HL-60/S4 (cell line): Measurements from ENCODE around the gene KIF26A.
"Not testable (repeated sequence)": the region's sequence is repeated elsewhere in the genome, so short reads cannot be mapped to it uniquely, and the experiment has no call there.

ENCODE experiments used
- in situ Hi-C: fragments of 300-500 bp; cut with MboI; formaldehyde crosslinking; loops from 2 replicates; pipeline ENCODE4 v1.14.3; 2022; ENCODE audit warnings: low sequenced_read_pairs

Gene KIF26A

GRCh38 chr14:104206281-104206904 is 68.0 kb downstream of the KIF26A start:
- in situ Hi-C loops = no loop called here

- in situ Hi-C loops = no loop called here
Measured at GRCh38 chr14:104207142-104208014, 69.0 kb downstream of the KIF26A start.

DNA sequence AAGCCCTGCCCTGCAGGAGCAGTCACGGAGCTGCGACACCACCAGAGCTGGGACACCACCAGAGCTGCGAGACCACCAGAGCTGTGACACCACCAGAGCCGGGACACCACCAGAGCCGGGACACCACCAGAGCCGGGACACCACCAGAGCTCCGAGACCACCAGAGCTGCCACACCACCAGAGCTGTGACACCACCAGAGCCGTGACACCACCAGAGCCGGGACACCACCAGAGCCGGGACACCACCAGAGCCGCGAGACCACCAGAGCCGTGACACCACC is 69.6 kb downstream of the KIF26A start:
- in situ Hi-C loops = not testable (repeated sequence)

GRCh38 chr14:104208331-104208730 is 69.9 kb downstream of the KIF26A start:
- in situ Hi-C loops = not testable (repeated sequence)

GRCh38 chr14:104209071-104209470 is 70.7 kb downstream of the KIF26A start:
- in situ Hi-C loops = not testable (repeated sequence)

GRCh38 chr14:104209985-104210816 is 71.8 kb downstream of the KIF26A start:
- in situ Hi-C loops = no loop called here

- in situ Hi-C loops = no loop called here
Measured at GRCh38 chr14:104210817-104211195, 72.4 kb downstream of the KIF26A start.

GRCh38 chr14:104211215-104211614 is 72.8 kb downstream of the KIF26A start:
- in situ Hi-C loops = no loop called here

- in situ Hi-C loops = no loop called here
Measured at GRCh38 chr14:104211741-104212140, 73.4 kb downstream of the KIF26A start.

DNA sequence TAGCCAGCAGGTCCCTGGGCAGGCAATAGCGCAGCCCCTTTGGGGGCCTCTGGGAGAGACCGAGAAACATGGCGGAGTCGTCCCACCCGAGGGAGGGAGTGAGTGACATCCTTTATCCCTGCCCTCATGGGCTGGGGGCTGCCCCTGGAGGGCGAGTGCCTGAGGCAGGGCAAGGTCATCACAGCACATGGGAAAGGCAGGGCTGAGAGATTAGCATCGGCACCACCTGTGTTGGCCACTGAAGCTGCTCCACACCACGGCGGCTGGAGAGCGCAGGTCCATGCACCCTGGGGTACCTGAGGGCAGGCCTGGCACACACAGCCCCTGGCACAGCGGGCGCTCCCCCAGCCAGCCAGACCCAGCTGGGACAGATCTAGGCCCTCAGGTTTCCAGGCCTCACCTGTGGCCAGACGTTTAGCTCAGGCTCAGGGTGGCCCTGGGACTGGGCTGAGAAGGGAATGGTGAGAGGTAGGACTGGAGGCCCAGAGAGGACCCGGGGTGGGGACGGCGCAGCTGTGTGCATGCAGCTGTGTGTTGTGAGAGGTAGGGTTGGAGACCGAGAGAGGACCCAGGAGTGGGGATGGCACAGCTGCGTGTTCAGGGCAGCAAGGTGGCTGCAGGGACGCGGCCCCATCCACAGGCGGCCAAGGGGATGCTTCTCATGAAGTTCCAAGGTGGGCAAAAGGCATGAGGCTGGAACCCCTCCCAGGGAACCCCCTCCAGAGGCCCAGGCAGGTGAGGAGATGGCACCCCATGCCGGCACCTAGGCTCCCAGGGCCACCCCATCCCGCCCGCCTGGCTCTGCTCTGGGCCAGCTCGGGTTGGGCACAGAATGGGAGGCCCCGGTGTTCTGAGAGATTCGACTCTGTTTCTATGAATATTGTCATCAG is 74.1 kb downstream of the KIF26A start:
- in situ Hi-C loops = no loop called here

GRCh38 chr14:104213301-104214034 is 75.1 kb downstream of the KIF26A start:
- in situ Hi-C loops = no loop called here

DNA sequence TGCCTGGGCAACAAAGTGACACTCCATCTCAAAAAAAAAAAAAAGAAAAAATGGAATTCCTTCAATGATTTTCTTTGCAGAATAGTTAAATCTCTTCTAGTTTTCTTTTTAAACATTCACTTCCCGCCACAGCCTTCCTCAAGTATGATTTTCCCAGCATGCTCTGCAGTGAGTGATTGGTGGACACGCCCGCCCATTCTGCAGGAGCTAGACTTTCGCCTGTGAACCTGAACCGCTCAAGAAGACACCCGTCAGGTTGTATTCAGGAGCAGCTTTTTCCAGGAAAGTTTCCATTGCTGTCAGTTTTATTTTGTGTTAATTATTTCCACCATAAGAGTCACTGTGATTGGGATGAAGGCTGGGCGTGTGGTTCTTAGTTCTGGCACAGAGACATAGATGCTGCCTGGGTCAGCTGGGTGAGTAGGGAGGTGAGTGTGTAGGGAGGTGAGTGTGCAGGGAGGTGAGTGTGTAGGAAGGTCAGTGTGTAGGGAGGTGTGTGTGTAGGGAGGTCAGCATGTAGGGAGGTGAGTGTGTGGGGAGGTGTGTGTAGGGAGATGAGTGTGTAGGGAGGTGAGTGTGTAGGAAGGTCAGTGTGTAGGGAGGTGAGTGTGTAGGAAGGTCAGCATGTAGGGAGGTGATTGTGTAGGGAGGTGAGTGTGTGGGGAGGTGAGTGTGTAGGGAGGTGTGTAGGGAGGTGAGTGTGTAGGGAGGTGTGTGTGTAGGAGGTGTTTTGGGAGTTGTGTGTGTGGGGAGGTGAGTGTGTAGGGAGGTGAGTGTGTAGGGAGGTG is 76.2 kb downstream of the KIF26A start:
- in situ Hi-C loops = no loop called here

DNA sequence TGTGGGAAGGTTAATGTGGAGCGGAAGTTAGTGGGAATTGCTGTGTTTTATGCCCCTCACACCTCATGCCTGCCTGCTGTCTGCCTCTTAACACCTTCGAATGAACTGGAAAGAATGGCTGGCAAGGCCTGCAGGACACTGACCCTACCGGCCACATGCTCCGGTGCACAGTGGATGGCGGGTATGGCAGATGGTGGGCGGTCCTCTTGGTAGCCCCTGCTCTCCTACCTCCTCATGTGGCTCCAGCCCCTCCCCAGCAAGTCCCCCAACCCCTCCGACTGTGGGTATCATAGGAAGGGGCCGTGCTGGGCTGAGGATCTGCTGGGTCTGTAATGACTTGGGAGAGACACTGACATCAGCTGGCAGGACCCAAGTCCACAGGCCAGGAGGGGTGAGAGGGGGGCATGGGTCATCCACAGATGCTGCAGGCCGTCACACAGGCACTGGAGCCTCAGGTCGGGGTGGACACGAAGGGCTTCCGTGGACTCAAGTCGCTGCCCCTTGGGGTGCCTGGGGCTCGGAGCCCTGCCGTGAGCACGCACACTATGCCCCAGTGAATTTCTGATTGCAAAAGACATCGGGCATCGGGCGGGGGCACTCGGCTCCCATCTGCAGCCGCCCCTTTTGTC is 77.4 kb downstream of the KIF26A start:
- in situ Hi-C loops = no loop called here

GRCh38 chr14:104216457-104216856 is 78.1 kb downstream of the KIF26A start:
- in situ Hi-C loops = no loop called here

DNA sequence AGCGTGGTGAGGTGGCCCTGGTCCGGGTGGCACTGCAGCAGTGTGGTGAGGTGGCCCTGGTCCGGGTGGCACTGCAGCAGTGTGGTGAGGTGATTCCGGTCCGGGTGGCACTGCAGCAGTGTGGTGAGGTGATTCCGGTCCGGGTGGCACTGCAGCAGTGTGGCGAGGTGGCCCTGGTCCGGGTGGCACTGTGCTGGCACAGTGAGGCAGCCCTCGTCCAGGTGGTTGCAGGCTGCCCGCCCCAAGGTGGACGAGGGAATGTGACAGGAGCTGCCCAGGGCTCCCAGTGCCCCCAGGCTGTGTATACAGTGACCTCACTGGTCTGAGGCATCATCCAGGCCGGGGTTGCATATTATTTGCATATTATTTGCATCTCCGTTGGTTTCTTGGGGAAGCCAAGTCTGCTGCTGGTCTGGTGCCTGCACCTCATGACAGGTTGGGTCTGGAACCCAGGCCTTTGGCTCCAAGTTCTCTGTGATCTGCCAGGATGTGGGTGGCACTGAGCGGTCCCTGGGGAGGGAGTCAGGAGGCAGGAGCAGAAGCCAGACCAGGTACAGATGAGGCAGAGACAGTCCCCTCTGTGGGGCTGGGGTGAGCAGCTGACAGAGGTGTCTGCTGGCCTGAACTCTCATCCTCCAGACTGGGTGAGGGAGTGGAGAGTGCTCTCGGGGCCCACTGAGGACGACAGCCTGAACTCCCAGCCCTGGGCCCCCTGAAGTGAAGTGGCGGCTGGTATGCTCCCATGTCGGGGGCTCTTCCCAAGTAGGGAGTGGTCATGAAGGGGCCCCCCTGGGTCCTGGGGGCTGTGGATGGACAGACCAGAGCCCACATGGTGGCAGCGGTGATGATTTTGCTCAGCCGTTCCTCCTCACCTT is 79.3 kb downstream of the KIF26A start:
- in situ Hi-C loops = no loop called here

GRCh38 chr14:104218361-104219180 is 80.2 kb downstream of the KIF26A start:
- in situ Hi-C loops = no loop called here

DNA sequence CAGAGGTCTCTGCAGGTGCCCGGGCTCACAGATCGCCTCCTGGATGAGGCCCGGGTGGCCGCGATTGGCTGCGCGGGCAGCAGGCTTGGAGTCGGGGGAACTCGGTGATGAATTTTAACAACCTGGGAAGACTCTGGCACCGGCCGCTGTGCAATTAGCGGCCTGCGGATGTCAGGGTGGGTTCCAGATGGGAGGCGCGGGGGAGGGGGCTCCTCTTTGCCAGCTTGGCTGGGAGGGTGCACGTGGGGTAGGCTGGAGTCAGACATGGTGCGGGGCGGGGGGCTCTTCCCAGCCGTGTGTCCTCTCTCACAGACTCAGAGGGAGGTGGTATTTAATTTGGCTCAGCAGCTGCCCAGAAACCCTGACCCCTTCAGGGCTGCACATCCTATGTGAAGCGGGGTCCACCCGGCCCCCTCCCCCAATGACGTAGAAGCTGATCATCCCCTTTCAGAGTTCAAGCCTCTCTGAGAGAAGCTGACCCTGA is 81.4 kb downstream of the KIF26A start:
- in situ Hi-C loops = no loop called here
